Trophoblast cell (in vitro differentiated cells and primary cell): ENCODE results near the gene CLNK.

Experiments used
- DNase-seq, 2 donors: peaks; one replicate each; pipeline ENCODE4 v3.0.0-alpha.2; 2016
- H2AFZ ChIP-seq: 2 replicates; pipeline ENCODE4 v1.6.1; 2013; ENCODE audit warnings: low read length, moderate library complexity, mild to moderate bottlenecking; ENCODE audit not compliant: insufficient read depth, poor library complexity
- H2AK5ac ChIP-seq: 2 replicates; pipeline ENCODE4 v1.6.1; 2013; ENCODE audit warnings: mild to moderate bottlenecking, low read length
- H2BK120ac ChIP-seq: 2 replicates; pipeline ENCODE4 v1.6.1; 2013; ENCODE audit warnings: low read length, mild to moderate bottlenecking, moderate library complexity; ENCODE audit not compliant: insufficient read depth, poor library complexity
- H2BK12ac ChIP-seq: 2 replicates; pipeline ENCODE4 v1.6.1; 2013; ENCODE audit warnings: mild to moderate bottlenecking, low read length, moderate library complexity
- H2BK5ac ChIP-seq: 2 replicates; pipeline ENCODE4 v1.6.1; 2013; ENCODE audit warnings: low read length, low read depth, moderate library complexity, mild to moderate bottlenecking; ENCODE audit not compliant: poor library complexity
- H3K14ac ChIP-seq: 2 replicates; pipeline ENCODE4 v1.6.1; 2013; ENCODE audit warnings: mild to moderate bottlenecking, low read length
- H3K18ac ChIP-seq: 2 replicates; pipeline ENCODE4 v1.6.1; 2013; ENCODE audit warnings: mild to moderate bottlenecking, low read length
- H3K23ac ChIP-seq: 2 replicates; pipeline ENCODE4 v1.6.1; 2013; ENCODE audit warnings: low read length
- H3K27ac ChIP-seq: 2 replicates; pipeline ENCODE4 v1.5.1; 2013; ENCODE audit warnings: low read depth, mild to moderate bottlenecking, inconsistent platforms, low read length, moderate library complexity
- H3K27me3 ChIP-seq: 2 replicates; pipeline ENCODE4 v1.6.1; 2013; ENCODE audit warnings: inconsistent platforms, mild to moderate bottlenecking, low read length, moderate library complexity; ENCODE audit not compliant: insufficient read depth
- H3K36me3 ChIP-seq, 2 experiments: 1 replicate in 1 of 2; 2 replicates in 1 of 2; pipeline ENCODE4 v1.6.1; 2013; ENCODE audit warnings: low read length in 2 of 2, mild to moderate bottlenecking in 2 of 2, moderate library complexity in 1 of 2; ENCODE audit not compliant: insufficient read depth in 2 of 2, control insufficient read depth in 1 of 2
- H3K4ac ChIP-seq: 2 replicates; pipeline ENCODE4 v1.6.1; 2013; ENCODE audit warnings: low read depth, mild to moderate bottlenecking, low read length, moderate library complexity
- H3K4me1 ChIP-seq, 2 experiments: 1 replicate in 1 of 2; 2 replicates in 1 of 2; pipeline ENCODE4 v1.6.1; 2013; ENCODE audit warnings: low read length in 2 of 2, mild to moderate bottlenecking in 2 of 2, moderate library complexity in 1 of 2; ENCODE audit not compliant: insufficient read depth in 2 of 2, control insufficient read depth in 1 of 2
- H3K4me2 ChIP-seq: 2 replicates; pipeline ENCODE4 v1.6.1; 2013; ENCODE audit warnings: inconsistent platforms, mild to moderate bottlenecking, low read length, moderate library complexity
- H3K4me3 ChIP-seq: 2 replicates; pipeline ENCODE4 v1.5.1; 2013; ENCODE audit warnings: mild to moderate bottlenecking, low read depth, low read length, inconsistent platforms
- H3K79me1 ChIP-seq: one replicate; pipeline ENCODE4 v1.6.1; 2013; ENCODE audit warnings: low read length
- H3K79me2 ChIP-seq: 2 replicates; pipeline ENCODE4 v1.6.1; 2013; ENCODE audit warnings: low read length, mild to moderate bottlenecking; ENCODE audit not compliant: control insufficient read depth, insufficient read depth, poor library complexity
- H3K9ac ChIP-seq: 2 replicates; pipeline ENCODE4 v1.6.1; 2013; ENCODE audit warnings: mild to moderate bottlenecking, low read length
- H3K9me3 ChIP-seq: 2 replicates; pipeline ENCODE4 v1.6.1; 2013; ENCODE audit warnings: low read depth, mild to moderate bottlenecking, control low read depth, inconsistent platforms, low read length; ENCODE audit not compliant: insufficient read depth
- H4K12ac ChIP-seq: 2 replicates; pipeline ENCODE4 v1.6.1; 2013; ENCODE audit warnings: low read depth, mild to moderate bottlenecking, low read length, moderate library complexity
- H4K8ac ChIP-seq: 2 replicates; pipeline ENCODE4 v1.6.1; 2013; ENCODE audit warnings: low read depth, mild to moderate bottlenecking, low read length, moderate library complexity
- H4K91ac ChIP-seq: one replicate; pipeline ENCODE4 v1.6.1; 2013; ENCODE audit warnings: low read depth, mild to moderate bottlenecking, low read length, moderate library complexity
- WGBS: extraction: QIAGEN DNeasy Blood & Tissue Kit; methylation state at CpG from one replicate; pipeline ENCODE4 v1.1.7; 2013; ENCODE audit warnings: missing lambda C conversion rate; ENCODE audit not compliant: insufficient read length, insufficient coverage; ENCODE audit errors: extremely low coverage; 5-methylcytosine and 5-hydroxymethylcytosine counted together

CLNK gene

DNA sequence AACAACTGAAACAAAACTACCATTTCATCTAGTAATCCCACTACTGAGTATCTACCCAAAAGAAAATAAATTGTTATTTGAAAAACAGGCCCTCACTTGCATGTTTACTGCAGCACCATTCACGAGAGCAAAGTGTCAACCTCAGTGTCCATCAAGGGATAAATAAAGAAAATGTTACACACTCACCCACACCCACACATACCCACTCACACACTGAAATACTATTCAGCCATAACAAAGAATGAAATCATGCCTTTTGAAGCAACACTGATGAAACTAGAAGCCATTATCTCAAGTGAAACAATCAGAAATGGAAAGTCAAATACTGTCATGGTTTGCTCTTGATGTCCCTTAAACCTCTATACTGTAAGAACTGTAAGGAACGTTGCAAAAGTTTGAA, 44.8 kb upstream of the CLNK start:
- Histone ChIP-seq H2BK120ac (no peak overlapping the region), H4K91ac (no peak overlapping the region)
- WGBS, result no CpG with 5 or more reads among the region's 2 CpGs

DNA sequence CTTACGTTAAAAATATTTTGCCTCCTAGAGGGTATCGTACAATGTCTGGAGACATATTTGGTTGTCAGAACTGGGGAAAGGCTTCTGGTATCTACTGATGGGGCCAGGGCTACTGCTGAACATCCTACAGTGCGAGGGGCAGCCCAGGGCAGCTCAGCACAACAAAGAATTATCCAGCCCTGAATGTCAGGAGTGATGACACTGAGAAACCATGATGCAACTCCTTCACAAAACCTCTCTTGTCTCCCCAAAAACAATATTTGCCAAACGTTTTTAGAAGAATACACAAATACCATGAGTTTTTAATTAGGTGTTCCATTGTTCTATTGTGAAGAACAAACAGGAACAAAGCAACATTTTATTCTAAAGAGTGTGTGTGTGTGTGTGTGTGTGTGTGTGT, 43.4 kb upstream of the CLNK start:
- no peak overlapping the region for H4K8ac ChIP-seq
- no peaks in the 10 kb centered on the region for H3K36me3 ChIP-seq
- H2AK5ac ChIP-seq, result no peak overlapping the region
- H3K9ac ChIP-seq, result no peak overlapping the region
- H3K27ac ChIP-seq, result no peak overlapping the region
- H3K9me3 ChIP-seq, result no peaks in the 10 kb centered on the region
- no peak overlapping the region for H3K4me3 ChIP-seq
- no peaks in the 10 kb centered on the region for H3K27me3 ChIP-seq
- H3K4ac ChIP-seq, result no peak overlapping the region
- no peak overlapping the region for H4K91ac ChIP-seq
- H3K18ac ChIP-seq, result no peak overlapping the region
- no peak overlapping the region for H4K12ac ChIP-seq
- no peak overlapping the region for H2BK5ac ChIP-seq
- H3K4me2 ChIP-seq, result no peak overlapping the region
- no peak overlapping the region for H2BK120ac ChIP-seq
- H2BK12ac ChIP-seq, result no peak overlapping the region
- H3K79me2 ChIP-seq, result no peaks in the 10 kb centered on the region
- no peak overlapping the region for H3K14ac ChIP-seq
- no peaks in the 10 kb centered on the region for H3K4me1 ChIP-seq
- H2AFZ ChIP-seq, result no peak overlapping the region
- no CpG with 5 or more reads among the region's 4 CpGs for WGBS
- no peak overlapping the region for H3K23ac ChIP-seq
- no peaks in the 10 kb centered on the region for H3K79me1 ChIP-seq
- DNase-seq, result no peak

More for the DNA sequence above, 44.8 kb upstream of the CLNK start:
- H3K4me2 ChIP-seq, result no peak overlapping the region
- H3K27ac ChIP-seq, result no peak overlapping the region
- no peak overlapping the region for H2AK5ac ChIP-seq
- H3K14ac ChIP-seq, result no peak overlapping the region
- no peaks in the 10 kb centered on the region for H3K4me1 ChIP-seq
- no peaks in the 10 kb centered on the region for H3K79me2 ChIP-seq
- H2BK12ac ChIP-seq, result no peak overlapping the region
- H3K23ac ChIP-seq, result no peak overlapping the region
- H2AFZ ChIP-seq, result no peak overlapping the region
- H3K4ac ChIP-seq, result no peak overlapping the region
- H4K12ac ChIP-seq, result no peak overlapping the region
- H3K18ac ChIP-seq, result no peak overlapping the region
- H3K79me1 ChIP-seq, result no peaks in the 10 kb centered on the region
- no peaks in the 10 kb centered on the region for H3K27me3 ChIP-seq
- no peak for DNase-seq
- no peak overlapping the region for H3K4me3 ChIP-seq
- H2BK5ac ChIP-seq, result no peak overlapping the region
- no peaks in the 10 kb centered on the region for H3K9me3 ChIP-seq
- H3K9ac ChIP-seq, result no peak overlapping the region
- H4K8ac ChIP-seq, result no peak overlapping the region
- H3K36me3 ChIP-seq, result no peaks in the 10 kb centered on the region

- Histone ChIP-seq H3K79me1 (no peaks in the 10 kb centered on the region), H4K91ac (no peak overlapping the region), H3K79me2 (no peaks in the 10 kb centered on the region), H2BK5ac (no peak overlapping the region), H3K9me3 (no peaks in the 10 kb centered on the region), H3K14ac (no peak overlapping the region), H3K9ac (no peak overlapping the region), H3K36me3 (no peaks in the 10 kb centered on the region), H3K23ac (no peak overlapping the region), H3K27ac (no peak overlapping the region), H4K12ac (no peak overlapping the region), H3K4me3 (no peak overlapping the region), H3K4ac (no peak overlapping the region), H2AK5ac (no peak overlapping the region), H2BK12ac (no peak overlapping the region), H4K8ac (no peak overlapping the region), H3K27me3 (no peaks in the 10 kb centered on the region), H3K4me1 (no peaks in the 10 kb centered on the region), H3K18ac (no peak overlapping the region), H3K4me2 (no peak overlapping the region), H2BK120ac (no peak overlapping the region), H2AFZ (no peak overlapping the region)
- no CpG with 5 or more reads among the region's 6 CpGs for WGBS
- no peak for DNase-seq
Measured at GRCh38 chr4:10727140-10727880, 42.7 kb upstream of the CLNK start.

DNA sequence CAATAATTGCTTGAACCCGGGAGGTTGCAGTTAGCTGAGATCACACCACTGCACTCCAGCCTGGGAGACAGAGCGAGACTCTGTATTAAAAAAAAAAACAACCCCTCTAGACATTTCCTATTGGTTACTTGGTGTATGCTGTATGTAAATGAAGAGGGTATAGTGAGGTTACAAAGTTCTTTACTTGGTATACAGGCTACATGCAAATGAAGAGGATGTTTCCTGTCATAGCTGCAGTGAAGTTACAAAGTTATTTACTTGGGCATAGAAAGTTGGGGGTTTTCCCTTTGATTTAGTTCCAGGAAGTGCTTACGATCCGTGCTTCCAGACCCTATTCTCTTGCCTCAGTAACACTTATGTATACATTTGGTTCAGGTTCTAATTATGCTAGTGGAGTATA, 38.4 kb upstream of the CLNK start:
- H3K4me1 ChIP-seq, result no peaks in the 10 kb centered on the region
- no peak overlapping the region for H4K8ac ChIP-seq
- no peaks in the 10 kb centered on the region for H3K79me2 ChIP-seq
- H3K14ac ChIP-seq, result no peak overlapping the region
- H4K91ac ChIP-seq, result no peak overlapping the region
- no peak overlapping the region for H3K18ac ChIP-seq
- H2BK12ac ChIP-seq, result no peak overlapping the region
- no peak overlapping the region for H4K12ac ChIP-seq
- no peak overlapping the region for H3K4me2 ChIP-seq
- DNase-seq, result no peak
- H3K4ac ChIP-seq, result no peak overlapping the region
- no peaks in the 10 kb centered on the region for H3K36me3 ChIP-seq
- no CpG with 5 or more reads among the region's 4 CpGs for WGBS
- H3K9me3 ChIP-seq, result no peaks in the 10 kb centered on the region
- H3K4me3 ChIP-seq, result no peak overlapping the region
- H2AK5ac ChIP-seq, result no peak overlapping the region
- H2AFZ ChIP-seq, result no peak overlapping the region
- H3K79me1 ChIP-seq, result no peaks in the 10 kb centered on the region
- no peak overlapping the region for H2BK120ac ChIP-seq
- H3K9ac ChIP-seq, result no peak overlapping the region
- no peaks in the 10 kb centered on the region for H3K27me3 ChIP-seq
- H3K23ac ChIP-seq, result no peak overlapping the region
- no peak overlapping the region for H2BK5ac ChIP-seq
- H3K27ac ChIP-seq, result no peak overlapping the region
